K562 (cell line): Measurements from ENCODE around the gene FGF21. TPM values are rescaled to one million over a fixed set of nuclear protein-coding genes. Genes with fewer than 3 reads are reported as not detected.

Source experiments
- BRD9 ChIP-seq: fragments of 450-650 bp; IDR thresholded peaks from 2 replicates; pipeline ENCODE4 v1.6.1; 2018; ENCODE audit warnings: low read depth; ENCODE audit not compliant: partially characterized antibody
- ELF4 ChIP-seq: fragments of 450-650 bp; formaldehyde crosslinking; IDR thresholded peaks from 2 replicates; pipeline ENCODE4 v1.4.0; 2022; ENCODE audit warnings: missing genetic modification characterization
- ETS2 ChIP-seq: IDR thresholded peaks from 2 replicates; pipeline ENCODE4 v1.6.1; 2016; ENCODE audit warnings: borderline replicate concordance, missing genetic modification characterization, mild to moderate bottlenecking, moderate library complexity, missing compliant biosample characterization; ENCODE audit not compliant: poor library complexity, severe bottlenecking
- FOXM1 ChIP-seq, 2 experiments: fragments of 450-650 bp in 1 of 2; sonication (generic) in 1 of 2; formaldehyde crosslinking in 1 of 2; IDR thresholded peaks; 2 replicates each; pipeline versions ENCODE4 v1.6.1 to v1.9.0; 2017 to 2022; ENCODE audit warnings: low read depth in 2 of 2, mild to moderate bottlenecking in 2 of 2, missing genetic modification reagents in 1 of 2, moderate library complexity in 1 of 2
- GTF2F1 ChIP-seq: IDR thresholded peaks from 2 replicates; pipeline ENCODE4 v1.6.1; 2011; ENCODE audit warnings: low read depth, low read length, improper control_type of control experiment
- PHF20 ChIP-seq: fragments of 450-650 bp; IDR thresholded peaks from 2 replicates; pipeline ENCODE4 v1.6.1; 2018; ENCODE audit not compliant: partially characterized antibody
- RUNX1 ChIP-seq: sonication (generic); IDR thresholded peaks from 2 replicates; pipeline ENCODE4 v1.6.1; 2016; ENCODE audit warnings: antibody characterized with exemption, low read depth
- SPI1 ChIP-seq: IDR thresholded peaks from 2 replicates; pipeline ENCODE4 v1.6.1; 2011; ENCODE audit warnings: low read depth, low read length, control low read depth, borderline replicate concordance
- ZNF217 ChIP-seq: sonication (generic); formaldehyde crosslinking; IDR thresholded peaks from 2 replicates; pipeline ENCODE4 v1.8.0; 2022; ENCODE audit warnings: mild to moderate bottlenecking, missing genetic modification reagents
- ZNF589 ChIP-seq: fragments of 200-800 bp; sonication (Bioruptor generic); IDR thresholded peaks from 2 replicates; pipeline ENCODE4 v1.6.1; 2016; ENCODE audit warnings: low read depth, missing genetic modification characterization, missing compliant biosample characterization
- polyA plus RNA-seq, 8 experiments: library from polyadenylated mRNA; depleted of rRNA in 4 of 8; stranded (reverse) in 5 of 8; unstranded in 3 of 8; fragments of >200 nt; fragmentation: Nextera tagmentation in 2 of 8; fragmentation: Illumina TruSeq in 1 of 8; extraction: Ambion mirVana in 2 of 8; extraction: Trizol in 1 of 8; gene quantifications; 2 replicates each; pipeline versions ENCODE4 v1.2.1 to v1.2.3, GENCODE V29; 2011 to 2014; ENCODE audit warnings: inconsistent platforms in 1 of 8, missing spikeins in 1 of 8
- total RNA-seq, 7 experiments: library from RNA; depleted of rRNA in 6 of 7; stranded (reverse); fragments of >200 nt in 6 of 7; fragmentation: Illumina TruSeq in 2 of 7; extraction: Trizol in 2 of 7; gene quantifications; 2 replicates each; pipeline versions ENCODE4 v1.2.1 to v1.2.3, GENCODE V29; 2011 to 2021; ENCODE audit warnings: low replicate concordance in 1 of 7
- TF ChIP-seq, protein P1 (sequence below), 2 experiments: fragments of 450-650 bp; formaldehyde crosslinking in 1 of 2; IDR thresholded peaks; 2 replicates each; pipeline versions ENCODE4 v1.4.0 to v1.6.1; 2014 to 2020; ENCODE audit warnings: mild to moderate bottlenecking in 2 of 2, borderline replicate concordance in 1 of 2, low read depth in 1 of 2
- TF ChIP-seq, protein P2 (sequence below): sonication (generic); formaldehyde crosslinking; IDR thresholded peaks from 2 replicates; pipeline ENCODE4 v1.5.0; 2020; ENCODE audit warnings: missing genetic modification reagents
- TF ChIP-seq, protein P3 (sequence below): fragments of 450-650 bp; conservative IDR thresholded peaks from 2 replicates; pipeline ENCODE4 v1.6.1; 2016; ENCODE audit warnings: missing genetic modification characterization, low read depth, mild to moderate bottlenecking, control low read depth, missing compliant biosample characterization
- TF ChIP-seq, protein P4 (sequence below): fragments of 250-450 bp; sonication (Bioruptor Pico); IDR thresholded peaks from 2 replicates; pipeline ENCODE4 v1.5.0; 2020; ENCODE audit warnings: mild to moderate bottlenecking

The FGF21 gene
- total and polyA plus RNA-seq, 9 of the 15 experiments (the other 6 are each of a cell fraction or from before 2014, with no cell fraction given): 0.04 to 0.77 (median 0.09) TPM; not detected in 6

DNA sequence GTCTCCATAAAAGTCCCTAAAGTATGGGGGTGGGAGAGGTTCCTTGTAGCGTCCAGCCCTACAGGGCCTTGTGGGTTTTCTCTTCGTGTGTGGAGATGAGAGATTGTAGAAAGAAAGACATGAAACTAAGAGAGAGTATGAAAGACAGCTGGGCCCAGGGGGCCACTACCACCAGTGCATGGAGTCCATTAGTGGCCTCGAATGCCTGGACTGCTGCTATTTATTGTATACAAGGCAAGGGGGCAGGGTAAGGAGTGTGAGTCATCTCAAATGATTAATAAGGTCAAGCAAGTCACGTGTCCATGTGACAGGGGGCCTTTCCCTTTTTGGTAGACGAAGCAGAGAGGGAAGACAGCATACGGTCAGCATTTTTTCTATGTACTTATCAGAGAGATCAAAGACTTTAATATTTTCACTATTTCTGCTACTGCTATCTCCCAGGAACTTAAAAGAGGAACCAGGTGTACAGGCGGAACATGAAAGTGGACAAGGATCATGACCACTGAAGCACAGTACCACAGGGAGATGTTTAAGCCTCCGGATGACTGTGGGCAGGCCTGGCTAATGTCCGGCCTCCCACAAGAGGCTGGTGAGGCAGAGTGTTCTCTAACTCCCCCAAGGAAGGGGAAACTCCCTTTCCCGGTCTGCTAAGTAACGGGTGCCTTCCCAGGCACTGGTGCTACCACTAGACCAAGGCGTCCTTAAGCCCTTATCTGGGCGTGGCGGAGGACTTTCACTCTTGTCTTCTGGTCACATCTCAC lies 25.5 kb downstream of the FGF21 start (continued):
- TF ChIP-seq, protein P1, sequence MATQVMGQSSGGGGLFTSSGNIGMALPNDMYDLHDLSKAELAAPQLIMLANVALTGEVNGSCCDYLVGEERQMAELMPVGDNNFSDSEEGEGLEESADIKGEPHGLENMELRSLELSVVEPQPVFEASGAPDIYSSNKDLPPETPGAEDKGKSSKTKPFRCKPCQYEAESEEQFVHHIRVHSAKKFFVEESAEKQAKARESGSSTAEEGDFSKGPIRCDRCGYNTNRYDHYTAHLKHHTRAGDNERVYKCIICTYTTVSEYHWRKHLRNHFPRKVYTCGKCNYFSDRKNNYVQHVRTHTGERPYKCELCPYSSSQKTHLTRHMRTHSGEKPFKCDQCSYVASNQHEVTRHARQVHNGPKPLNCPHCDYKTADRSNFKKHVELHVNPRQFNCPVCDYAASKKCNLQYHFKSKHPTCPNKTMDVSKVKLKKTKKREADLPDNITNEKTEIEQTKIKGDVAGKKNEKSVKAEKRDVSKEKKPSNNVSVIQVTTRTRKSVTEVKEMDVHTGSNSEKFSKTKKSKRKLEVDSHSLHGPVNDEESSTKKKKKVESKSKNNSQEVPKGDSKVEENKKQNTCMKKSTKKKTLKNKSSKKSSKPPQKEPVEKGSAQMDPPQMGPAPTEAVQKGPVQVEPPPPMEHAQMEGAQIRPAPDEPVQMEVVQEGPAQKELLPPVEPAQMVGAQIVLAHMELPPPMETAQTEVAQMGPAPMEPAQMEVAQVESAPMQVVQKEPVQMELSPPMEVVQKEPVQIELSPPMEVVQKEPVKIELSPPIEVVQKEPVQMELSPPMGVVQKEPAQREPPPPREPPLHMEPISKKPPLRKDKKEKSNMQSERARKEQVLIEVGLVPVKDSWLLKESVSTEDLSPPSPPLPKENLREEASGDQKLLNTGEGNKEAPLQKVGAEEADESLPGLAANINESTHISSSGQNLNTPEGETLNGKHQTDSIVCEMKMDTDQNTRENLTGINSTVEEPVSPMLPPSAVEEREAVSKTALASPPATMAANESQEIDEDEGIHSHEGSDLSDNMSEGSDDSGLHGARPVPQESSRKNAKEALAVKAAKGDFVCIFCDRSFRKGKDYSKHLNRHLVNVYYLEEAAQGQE (IDR thresholded peaks at IDR 0.05; ENCODE audit: borderline replicate concordance): peak; percentile 76
- TF ChIP-seq, protein P1 (CRISPR knock-in tag; IDR thresholded peaks at IDR 0.05; ENCODE audit: low read depth): no peak
- TF ChIP-seq FOXM1 (IDR thresholded peaks at IDR 0.05; ENCODE audit: low read depth) (no peak), FOXM1 (CRISPR knock-in tag; IDR thresholded peaks at IDR 0.05; ENCODE audit: low read depth) (no peak), SPI1 (no peak; the same call in 1 of the 2 replicates), ETS2 (tag) (no peak), PHF20 (peak; percentile 39), RUNX1 (no peak), GTF2F1 (no peak), ZNF217 (CRISPR knock-in tag) (no peak), BRD9 (no peak), ZNF589 (CRISPR knock-in tag) (no peak), ELF4 (CRISPR knock-in tag) (no peak)
- TF ChIP-seq, protein P2, sequence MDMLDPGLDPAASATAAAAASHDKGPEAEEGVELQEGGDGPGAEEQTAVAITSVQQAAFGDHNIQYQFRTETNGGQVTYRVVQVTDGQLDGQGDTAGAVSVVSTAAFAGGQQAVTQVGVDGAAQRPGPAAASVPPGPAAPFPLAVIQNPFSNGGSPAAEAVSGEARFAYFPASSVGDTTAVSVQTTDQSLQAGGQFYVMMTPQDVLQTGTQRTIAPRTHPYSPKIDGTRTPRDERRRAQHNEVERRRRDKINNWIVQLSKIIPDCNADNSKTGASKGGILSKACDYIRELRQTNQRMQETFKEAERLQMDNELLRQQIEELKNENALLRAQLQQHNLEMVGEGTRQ (CRISPR knock-in tag): peak; percentile 90
- TF ChIP-seq, protein P3, sequence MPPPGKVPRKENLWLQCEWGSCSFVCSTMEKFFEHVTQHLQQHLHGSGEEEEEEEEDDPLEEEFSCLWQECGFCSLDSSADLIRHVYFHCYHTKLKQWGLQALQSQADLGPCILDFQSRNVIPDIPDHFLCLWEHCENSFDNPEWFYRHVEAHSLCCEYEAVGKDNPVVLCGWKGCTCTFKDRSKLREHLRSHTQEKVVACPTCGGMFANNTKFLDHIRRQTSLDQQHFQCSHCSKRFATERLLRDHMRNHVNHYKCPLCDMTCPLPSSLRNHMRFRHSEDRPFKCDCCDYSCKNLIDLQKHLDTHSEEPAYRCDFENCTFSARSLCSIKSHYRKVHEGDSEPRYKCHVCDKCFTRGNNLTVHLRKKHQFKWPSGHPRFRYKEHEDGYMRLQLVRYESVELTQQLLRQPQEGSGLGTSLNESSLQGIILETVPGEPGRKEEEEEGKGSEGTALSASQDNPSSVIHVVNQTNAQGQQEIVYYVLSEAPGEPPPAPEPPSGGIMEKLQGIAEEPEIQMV (tag): no peak
- TF ChIP-seq, protein P4, sequence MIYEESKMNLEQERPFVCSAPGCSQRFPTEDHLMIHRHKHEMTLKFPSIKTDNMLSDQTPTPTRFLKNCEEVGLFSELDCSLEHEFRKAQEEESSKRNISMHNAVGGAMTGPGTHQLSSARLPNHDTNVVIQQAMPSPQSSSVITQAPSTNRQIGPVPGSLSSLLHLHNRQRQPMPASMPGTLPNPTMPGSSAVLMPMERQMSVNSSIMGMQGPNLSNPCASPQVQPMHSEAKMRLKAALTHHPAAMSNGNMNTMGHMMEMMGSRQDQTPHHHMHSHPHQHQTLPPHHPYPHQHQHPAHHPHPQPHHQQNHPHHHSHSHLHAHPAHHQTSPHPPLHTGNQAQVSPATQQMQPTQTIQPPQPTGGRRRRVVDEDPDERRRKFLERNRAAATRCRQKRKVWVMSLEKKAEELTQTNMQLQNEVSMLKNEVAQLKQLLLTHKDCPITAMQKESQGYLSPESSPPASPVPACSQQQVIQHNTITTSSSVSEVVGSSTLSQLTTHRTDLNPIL (CRISPR knock-in tag): no peak
